ENCODE results near the gene VPS52.

DNA sequence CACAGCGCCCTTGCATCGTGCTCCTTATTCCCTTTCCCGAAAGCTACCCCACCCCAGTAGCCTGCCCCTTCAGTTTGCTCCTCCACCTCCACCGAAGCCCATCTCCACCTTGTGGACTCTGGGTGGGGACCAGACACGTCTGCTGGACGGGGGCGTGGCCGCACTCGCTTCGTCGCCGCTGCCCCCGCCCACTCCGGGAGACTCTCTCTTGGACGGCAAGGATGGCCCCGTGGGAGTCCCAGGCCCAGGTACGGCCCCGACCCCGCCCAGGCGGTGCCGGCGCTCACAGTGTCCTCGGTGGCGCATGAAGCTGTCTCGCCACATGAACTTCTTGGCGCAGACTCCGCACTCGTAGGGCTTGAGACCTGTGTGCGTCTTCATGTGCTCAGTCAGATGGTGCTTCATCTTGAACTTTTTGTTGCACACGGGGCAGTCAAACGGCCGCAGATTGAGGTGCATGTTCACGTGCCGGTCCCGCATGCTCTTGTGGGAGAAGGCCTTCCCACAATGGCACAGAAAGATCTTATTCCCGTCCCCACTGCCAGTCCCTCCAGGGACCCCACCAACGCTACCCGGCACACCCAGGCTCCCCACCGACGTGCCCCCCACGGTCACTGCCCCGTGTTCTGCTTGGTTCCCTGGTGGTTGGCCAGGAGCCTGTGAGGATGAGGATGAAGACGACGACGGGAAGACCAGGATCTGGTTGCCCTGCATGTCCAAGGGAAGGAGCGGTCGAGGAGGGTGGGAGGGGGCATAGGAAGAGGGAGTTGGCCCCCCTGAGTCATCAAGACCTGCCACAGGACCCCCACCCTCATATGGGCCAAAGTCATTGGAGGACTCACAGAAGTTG, 43.5 kb upstream of the VPS52 start:
- TF ChIP-seq, protein P1, sequence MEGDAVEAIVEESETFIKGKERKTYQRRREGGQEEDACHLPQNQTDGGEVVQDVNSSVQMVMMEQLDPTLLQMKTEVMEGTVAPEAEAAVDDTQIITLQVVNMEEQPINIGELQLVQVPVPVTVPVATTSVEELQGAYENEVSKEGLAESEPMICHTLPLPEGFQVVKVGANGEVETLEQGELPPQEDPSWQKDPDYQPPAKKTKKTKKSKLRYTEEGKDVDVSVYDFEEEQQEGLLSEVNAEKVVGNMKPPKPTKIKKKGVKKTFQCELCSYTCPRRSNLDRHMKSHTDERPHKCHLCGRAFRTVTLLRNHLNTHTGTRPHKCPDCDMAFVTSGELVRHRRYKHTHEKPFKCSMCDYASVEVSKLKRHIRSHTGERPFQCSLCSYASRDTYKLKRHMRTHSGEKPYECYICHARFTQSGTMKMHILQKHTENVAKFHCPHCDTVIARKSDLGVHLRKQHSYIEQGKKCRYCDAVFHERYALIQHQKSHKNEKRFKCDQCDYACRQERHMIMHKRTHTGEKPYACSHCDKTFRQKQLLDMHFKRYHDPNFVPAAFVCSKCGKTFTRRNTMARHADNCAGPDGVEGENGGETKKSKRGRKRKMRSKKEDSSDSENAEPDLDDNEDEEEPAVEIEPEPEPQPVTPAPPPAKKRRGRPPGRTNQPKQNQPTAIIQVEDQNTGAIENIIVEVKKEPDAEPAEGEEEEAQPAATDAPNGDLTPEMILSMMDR (IDR thresholded peaks at IDR 0.05): no peak
- no peak for TF ChIP-seq EP300 (IDR thresholded peaks at IDR 0.05)
- no peak for TF ChIP-seq POLR2AphosphoS5 (IDR thresholded peaks at IDR 0.05)
